Endometrium (tissue), 2 donors: ENCODE measurements around the gene MTHFD2L.

Experiments
- FAIRE-seq: peaks from 2 replicates; lab custom pipeline; 2012; peaks lifted over from hg19 to GRCh38; lab: Jason Lieb, UNC
- donor health status: control.
- donor health status: control.

The MTHFD2L gene

DNA sequence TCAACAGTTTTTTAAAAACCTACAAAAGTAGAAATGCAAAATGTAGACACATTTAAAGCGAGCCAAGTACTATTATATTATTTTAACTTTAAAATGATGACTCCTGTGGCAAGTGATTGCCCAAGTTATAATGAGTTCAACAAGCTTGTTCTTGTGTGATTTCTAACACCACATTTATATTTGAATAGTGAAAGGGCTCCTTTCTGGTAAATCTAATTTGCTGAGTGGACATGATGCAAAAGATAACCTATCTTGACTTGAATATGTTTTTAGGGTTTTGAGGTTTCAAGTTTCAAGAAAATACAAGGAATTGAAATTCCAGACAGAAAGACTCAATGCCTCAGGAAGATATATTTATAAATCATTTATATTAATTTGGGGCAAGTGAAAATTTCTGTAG lies 149.3 kb downstream of the MTHFD2L start:
- peak; percentile 23 for FAIRE-seq

DNA sequence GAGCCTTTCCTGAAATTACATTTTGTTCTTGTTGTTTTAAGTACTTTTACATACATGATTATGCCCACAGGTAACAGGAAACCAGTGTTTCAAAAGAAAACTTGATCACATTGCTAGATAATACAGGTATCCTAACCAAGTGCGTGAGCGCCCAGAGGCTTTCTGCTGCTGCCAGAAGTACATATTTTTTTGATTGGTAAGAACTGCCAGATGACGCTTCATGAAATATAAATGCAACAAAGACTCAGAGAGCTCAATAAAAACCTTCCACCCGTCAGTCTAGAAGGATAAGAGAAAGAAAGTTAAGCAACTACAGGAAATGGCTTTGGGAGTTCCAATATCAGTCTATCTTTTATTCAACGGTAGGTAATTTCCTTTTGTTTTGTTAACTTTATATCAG lies 150.3 kb downstream of the MTHFD2L start, which contains the start of gene EPGN:
Gene EPGN, plus strand, starts transcription at position 256 of the 400 bp plus-strand sequence. Its CDS starts 64 bp downstream, at position 320.
- FAIRE-seq, result no peak

DNA sequence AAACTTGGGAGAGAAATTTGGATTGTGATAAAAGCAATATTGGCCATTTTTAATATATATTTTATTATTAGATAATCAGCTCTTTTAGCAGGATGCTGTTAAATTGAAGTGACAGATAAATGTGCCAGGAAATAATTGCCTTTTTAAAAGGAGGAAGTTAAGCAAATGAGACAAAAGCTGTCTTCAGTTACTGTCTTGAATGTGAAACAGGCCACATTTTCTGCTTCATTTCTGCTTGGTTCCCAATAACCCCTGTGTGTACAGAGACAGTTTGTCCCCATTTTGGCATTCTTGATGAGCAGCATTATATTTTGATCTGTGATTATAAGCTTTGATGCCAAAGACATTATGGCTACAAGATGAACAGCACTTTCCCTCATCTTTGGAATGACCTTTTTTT lies 151.3 kb downstream of the MTHFD2L start:
- FAIRE-seq, result no peak

DNA sequence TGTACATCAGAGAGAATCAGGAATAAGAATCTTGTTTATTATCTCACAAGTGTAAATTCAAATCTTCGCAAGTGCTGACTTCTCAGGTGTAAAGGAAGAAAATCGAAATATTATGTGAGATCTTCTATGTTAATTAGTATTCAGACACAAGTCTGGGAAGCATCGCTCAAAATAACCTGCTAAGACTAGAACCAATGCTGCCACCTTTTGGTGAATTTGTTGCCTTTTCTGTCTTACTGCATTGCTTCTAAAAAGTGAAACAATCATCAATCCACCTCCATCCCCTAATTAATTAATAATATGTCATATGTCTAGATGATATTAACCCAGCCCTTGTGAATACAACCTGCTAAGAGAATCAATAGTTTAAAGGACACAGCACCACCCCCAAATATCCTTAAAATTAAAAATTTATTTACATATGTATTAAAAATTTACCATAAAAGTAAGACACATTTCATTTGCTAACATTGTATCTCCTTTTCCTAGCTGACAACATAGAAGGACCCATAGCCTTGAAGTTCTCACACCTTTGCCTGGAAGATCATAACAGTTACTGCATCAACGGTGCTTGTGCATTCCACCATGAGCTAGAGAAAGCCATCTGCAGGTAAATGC lies 153.9 kb downstream of the MTHFD2L start:
- FAIRE-seq, result no peak

DNA sequence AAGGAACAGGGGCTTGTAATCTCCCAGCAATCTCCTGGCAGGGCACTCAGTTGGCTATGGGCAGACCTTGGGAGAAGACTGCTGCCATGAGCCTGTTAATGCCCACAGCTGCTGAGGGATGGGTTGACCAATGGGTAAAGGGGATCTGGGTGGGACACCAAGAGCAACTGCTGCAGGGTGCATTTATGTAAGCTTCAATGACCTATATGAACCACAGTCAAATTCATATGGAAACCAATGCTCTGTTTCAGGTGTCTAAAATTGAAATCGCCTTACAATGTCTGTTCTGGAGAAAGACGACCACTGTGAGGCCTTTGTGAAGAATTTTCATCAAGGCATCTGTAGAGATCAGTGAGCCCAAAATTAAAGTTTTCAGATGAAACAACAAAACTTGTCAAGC lies 156.4 kb downstream of the MTHFD2L start:
- no peak for FAIRE-seq

DNA sequence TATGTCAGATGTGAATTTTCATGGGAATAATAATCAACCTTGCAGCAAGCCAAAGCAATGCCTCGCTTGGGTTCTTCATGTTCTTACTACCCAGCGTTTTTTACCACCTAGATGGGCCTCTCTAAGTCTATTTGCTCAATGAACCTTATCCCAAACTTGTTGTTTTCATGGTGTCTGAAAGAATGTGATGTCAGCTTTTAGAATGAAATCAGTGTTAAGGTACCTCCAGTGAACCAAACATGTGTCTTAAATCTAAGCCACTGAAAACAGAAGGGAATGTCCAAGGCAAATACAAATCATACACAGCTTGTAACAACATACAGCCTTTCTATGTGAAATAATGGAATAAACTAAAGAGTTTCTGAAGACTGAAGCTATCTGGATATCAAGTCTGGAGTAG lies 157.0 kb downstream of the MTHFD2L start:
- FAIRE-seq, result no peak

DNA sequence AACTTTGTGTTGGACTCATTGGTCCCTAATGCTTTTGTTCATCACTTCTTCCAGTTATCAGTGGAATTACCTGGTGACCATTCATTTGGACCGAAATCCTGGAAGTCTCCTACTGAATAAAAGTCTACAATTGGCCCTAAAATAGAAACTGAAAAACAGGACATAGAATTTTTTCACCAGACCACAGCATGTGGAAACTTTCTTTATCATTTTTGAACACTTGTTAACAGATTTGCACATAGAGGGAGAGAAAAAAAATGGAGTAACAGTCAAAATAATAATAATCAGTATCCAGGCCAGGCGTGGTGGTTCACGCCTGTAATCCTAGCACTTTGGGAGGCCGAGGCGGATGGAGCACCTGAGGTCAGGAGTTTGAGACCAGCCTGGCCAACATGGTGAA lies 157.5 kb downstream of the MTHFD2L start:
- no peak for FAIRE-seq

DNA sequence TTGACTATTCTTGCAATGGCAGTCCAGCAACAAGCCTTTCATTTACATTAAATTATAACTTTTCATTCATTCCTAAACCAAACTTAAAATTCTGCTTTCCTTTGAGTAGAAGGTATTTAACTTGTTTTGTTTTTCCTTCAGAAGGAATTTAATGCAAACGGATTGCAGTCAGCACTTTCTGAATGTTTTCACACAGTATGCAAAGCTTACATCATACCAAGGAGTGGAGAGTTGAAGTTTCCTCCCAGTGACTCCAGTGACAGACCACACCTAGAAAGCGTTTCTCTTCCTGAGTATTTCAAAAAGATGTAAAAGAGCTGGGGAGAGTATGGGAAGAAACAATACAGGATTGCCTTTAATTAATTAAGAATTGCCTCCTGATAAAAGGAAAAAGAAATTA lies 158.5 kb downstream of the MTHFD2L start:
- no peak for FAIRE-seq

DNA sequence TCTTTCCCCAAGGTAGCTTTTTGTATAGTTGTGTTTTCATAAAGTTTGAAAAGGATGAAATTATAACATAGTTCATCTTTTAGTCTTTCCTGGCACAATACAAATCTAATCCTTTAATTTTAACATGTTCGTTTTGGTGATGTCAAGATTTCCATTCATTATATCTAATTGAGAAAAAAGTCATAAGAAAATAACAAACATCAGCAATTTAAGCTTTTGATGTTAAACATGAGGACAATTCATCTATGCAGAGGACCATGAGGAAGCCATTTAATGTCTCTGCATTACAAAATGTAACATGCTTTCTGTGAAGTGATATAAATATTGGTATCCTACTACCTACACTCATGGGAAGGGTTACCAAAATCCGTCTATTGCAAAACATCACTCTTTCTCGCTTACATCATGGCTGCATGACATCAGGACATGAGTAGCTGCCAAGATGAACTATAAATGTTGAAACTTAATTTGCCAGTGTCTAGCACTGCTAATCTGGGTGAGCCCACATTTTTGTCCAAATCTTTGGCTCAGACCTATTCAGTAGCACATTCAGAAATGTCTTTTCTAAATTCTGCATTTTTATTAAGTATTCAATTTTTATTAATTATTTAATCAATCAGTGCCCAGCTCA lies 159.8 kb downstream of the MTHFD2L start:
- no peak for FAIRE-seq

DNA sequence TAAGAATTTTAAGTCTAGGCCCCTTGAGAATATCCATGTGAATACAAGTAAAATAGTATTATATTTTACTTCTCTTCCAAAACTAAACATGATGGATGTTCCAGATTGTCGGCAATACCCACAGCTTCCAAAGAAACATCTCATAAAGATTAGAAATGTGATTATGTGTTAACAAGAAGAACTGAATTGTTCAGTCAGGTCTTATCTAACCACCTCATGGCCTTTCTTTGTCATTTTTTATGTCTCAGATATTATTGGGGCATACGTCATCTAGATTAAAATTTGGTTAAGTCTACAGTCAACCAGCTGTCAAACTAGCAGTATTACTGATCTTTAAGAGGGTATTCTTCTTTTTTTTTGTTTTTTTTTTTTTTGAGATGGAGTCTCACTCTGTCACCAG lies 160.4 kb downstream of the MTHFD2L start:
- FAIRE-seq, result no peak

DNA sequence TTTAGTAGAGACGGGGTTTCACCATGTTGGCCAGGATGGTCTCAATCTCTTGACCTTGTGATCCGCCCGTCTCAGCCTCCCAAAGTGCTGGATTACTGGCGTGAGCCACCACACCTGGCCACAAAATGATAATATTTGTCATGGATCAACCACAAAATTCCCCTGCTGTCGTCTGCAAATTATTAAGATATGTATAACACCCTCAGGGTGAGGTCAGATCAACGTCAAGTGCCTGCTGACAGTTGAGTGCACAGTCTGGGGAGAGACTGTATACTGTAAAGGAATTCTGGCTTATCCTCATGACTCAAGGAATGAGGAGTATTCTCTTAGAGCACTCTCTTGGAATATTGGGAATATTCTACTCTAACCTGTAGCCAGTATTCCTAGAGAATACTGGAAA lies 161.6 kb downstream of the MTHFD2L start:
- no peak for FAIRE-seq

DNA sequence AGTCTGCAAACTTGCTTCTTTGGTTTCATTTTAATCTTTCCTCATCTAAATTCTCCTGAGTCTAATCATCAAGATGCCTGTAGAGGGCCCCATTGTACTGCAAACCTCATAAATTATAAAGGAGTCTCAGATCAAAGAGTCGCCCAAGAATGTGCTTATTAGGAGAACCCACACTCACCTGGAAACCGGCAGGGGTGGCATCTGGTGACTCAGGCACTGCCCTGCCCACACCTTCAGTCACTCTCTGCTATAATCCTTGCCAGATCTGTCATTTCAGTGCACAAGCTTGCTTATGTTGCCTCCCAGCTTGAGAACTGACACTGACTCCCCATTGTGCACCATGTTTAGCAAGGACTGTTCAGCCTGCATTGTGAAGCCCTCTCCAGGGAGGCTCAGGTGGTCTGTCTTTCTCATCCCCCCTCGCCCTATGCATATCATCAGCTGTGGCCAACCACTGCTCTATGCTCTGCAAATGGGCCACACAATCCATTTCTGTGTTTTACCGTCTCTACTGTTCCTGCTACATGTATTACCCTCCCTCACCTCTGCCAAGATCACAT lies 162.7 kb downstream of the MTHFD2L start:
- FAIRE-seq, result no peak

DNA sequence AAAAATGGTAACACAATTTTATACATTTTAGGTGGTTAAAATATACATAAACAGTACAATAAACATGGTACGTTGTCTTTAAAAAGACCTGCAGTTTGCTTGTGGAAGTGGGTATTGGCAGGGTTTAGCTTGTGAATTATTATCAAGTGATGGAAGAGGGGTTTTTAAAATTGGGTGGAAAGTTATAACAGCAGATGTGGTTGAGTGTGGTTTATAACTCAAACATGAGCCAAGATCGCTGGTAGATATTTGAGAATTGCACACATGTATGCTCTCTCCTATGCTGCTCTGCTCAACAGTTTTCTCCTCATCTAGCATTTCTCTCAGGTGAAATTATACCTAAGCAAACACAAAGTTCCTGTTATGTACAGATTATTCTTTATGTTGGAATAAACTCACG lies 164.4 kb downstream of the MTHFD2L start:
- no peak for FAIRE-seq

DNA sequence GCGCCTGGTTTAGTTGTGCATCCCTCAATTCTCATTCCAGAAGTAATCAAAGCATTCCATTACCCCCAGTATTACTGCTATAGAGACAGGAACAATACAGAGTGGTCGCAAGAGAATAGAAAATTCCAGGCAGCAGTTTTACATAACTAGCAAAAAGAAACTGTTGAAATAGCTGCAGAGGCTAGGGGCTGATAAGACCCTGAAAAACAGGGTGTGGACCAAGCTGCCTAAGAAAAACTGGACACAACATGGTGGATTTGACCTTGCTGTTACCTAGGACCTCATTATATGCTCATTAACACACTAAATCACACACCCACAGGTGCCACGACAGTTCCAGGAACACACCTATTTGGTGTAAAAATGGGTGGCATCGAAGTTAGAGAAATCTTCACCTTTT lies 165.7 kb downstream of the MTHFD2L start:
- FAIRE-seq, result no peak

DNA sequence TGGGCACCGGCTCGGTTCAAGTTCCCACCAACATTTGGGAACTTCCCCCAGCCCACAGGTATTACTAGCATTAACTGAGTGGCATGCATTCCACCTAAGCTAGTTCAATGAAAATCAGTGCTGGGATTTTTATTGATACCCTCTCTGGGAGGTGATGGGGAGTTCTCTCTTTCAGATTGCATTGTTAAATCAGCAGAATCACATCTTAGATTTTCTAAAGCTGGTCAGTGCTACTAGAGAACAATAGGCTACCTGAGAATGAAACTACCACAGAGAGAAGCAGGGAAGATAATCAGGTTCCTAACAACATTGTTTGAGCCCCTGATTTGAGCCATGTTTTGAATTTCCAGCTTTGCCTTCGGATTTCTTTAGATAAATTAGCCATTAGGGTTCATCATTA lies 166.3 kb downstream of the MTHFD2L start:
- FAIRE-seq, result no peak

DNA sequence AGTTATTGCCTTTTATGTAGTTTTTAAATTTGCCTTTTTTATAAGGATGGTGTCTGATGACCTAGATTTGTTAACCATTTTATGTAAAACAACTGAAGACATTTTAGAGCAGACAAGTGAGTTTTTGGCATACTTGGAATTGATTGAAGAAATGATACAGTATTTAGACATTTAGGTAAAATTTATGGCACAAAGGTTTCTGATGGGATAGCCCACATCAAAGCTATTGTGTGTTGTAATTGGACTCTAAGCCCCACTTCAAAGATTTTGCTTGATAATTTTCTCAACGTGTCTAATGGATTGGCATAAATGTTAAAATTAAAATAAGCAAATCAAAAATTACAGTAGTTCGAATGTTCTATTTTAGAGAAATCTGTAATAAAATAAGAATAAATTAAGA lies 168.0 kb downstream of the MTHFD2L start:
- no peak for FAIRE-seq

DNA sequence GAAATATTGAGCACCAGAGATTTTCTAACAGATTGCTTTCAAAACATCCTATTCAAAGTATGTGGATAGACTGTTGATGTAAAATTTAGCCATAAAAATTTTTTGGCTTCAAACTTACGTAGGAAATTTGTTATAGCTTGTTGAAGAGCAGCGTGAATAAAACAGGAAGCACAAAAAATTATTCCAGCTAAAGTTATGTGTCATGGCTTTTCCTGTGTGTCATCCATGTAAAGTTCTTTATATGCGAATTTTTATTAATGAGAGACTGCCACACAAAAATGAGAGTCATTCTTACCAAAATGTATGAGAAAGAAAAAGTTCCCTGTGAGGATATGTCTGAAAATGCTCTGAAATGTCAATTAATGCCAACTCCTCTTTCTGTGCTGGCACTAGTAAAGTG lies 169.8 kb downstream of the MTHFD2L start:
- no peak for FAIRE-seq

DNA sequence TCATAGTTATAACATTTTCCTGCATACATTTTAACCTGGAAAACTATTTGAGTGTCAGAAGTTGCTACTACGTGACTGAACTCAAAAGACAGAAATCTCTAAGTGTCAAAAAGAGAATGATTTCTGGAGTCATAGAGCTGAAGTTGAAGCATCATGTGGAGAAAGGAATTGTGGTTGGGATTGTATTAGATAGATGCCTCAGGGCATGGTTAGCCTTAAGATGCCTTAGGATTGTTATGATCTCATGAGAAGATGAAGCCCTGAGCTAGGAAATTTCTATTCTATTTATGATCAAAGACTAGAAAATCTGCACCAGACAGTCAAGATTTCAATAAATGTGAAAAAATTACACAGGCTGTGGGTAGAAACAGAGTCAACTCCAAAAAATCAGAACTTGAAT lies 170.6 kb downstream of the MTHFD2L start:
- no peak for FAIRE-seq

DNA sequence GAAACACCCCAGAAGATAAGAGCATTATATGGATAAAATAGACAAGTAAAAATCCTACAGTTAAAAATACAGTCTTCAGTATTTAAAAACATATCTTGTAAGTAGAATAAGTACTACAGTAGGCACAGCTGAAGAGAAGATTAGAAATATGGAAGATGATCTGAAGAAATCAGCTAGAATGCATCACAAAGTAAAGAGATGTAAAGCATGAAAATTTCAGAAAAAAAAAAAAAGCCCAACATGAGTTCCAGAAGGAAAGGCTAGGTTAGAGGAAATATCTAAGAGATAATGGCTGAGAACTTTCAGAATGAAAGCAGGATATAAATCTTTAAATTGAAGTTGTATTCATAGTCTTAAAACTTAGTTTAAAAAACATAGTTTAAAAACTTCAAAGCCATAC lies 171.4 kb downstream of the MTHFD2L start:
- no peak for FAIRE-seq

DNA sequence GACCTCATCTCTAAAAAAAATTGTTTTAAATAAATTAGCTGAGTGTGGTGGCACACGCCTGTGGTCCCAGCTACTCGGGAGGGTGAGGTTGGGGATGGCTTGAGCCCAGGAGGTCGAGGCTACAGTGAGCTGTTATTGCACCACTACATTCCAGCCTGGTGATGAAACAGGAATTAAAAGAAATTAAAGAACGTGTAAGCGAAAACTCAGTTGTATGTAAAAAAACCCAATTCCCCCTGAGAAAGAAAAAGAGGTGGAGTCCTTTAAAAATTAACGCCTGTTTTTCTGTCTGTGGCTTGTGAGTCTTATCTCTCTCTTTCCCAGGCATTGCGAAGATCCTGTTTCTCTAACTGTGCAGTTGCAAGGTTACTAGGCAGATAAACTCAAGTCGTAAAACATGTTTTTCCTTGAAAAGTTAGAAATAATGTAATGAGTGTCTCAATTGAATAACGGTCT lies 172.4 kb downstream of the MTHFD2L start:
- no peak for FAIRE-seq

DNA sequence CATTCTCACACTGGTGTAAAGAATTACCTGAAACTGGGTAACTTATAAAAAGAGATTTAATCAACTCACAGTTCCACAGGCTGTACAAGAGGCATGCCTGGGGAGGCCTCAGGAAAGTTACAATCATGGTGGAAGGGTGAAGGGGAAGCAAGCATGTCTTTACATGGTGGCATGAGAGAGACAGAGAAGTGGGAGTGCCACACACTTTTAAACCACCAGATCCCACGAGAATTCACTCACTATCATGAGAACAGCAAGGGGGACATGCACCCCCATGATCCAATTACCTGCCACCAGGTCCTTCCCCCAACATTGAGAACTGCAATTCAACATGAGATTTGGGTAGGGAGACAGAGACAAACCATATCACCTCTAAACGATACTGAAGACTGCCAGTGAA lies 173.3 kb downstream of the MTHFD2L start:
- no peak for FAIRE-seq

DNA sequence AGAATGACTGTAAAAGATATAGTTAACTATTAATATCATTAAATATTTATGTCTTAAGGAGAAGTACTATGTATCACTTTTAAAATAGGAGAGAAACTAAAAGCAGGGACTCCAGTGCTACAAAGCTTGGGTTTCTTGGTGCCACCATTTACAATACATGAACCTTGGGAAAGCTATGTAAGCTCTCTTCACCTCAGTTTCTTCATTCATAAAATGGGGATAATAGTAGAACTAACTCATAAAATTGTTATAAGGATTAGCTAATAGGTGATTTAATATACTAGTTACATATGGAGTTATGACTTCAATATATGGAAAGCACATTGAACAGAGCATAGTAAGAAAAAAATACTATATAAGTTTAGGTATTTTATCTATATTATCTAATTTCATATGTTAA lies 174.0 kb downstream of the MTHFD2L start:
- FAIRE-seq, result no peak

DNA sequence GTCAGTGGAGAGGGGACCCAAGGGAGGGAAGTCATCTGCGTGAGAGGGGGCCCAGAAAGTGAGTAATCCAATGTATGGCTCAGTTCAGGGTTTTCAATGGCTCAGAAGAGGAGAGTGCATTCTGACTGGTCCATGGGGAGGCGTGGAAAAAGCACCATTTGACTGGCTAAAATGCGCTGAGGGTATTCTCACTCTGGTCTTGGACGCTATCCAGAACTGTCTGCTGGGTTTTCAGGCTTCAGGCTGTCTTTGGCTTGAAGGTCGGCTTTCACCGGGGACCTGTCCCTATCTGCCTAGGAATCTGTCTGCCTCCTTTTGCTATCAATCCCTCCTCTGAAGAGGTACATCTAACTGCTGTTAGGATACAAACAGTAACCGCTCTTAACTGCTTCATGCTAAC lies 176.7 kb downstream of the MTHFD2L start:
- FAIRE-seq, result no peak
